SJSA1 (cell line): Measurements from ENCODE around the gene UBALD1. TPM values are rescaled to one million over a fixed set of nuclear protein-coding genes. Genes with fewer than 3 reads are reported as not detected.

Source experiments
- DNase-seq, 2 experiments: peaks; one replicate each; pipeline ENCODE4 v3.0.0-alpha.2; 2015 to 2020; ENCODE audit warnings: low spot score in 2 of 2, low read depth in 1 of 2
- H3K27ac ChIP-seq: fragments of 250-450 bp; sonication (Bioruptor Pico); 2 replicates; pipeline ENCODE4 v1.5.1; 2020; ENCODE audit warnings: mild to moderate bottlenecking, moderate library complexity
- H3K27me3 ChIP-seq: fragments of 250-450 bp; sonication (Bioruptor Pico); replicated peaks from 2 replicates; pipeline ENCODE4 v1.5.1; 2020; ENCODE audit warnings: mild to moderate bottlenecking, moderate library complexity
- H3K36me3 ChIP-seq: fragments of 250-450 bp; sonication (Bioruptor Pico); 2 replicates; pipeline ENCODE4 v1.5.1; 2020; ENCODE audit warnings: mild to moderate bottlenecking
- H3K4me1 ChIP-seq: fragments of 250-450 bp; sonication (Bioruptor Pico); replicated peaks from 2 replicates; pipeline ENCODE4 v1.6.1; 2021; ENCODE audit warnings: mild to moderate bottlenecking
- H3K4me3 ChIP-seq: fragments of 250-450 bp; sonication (Bioruptor Pico); 2 replicates; pipeline ENCODE4 v1.5.1; 2020; ENCODE audit warnings: mild to moderate bottlenecking
- H3K9me3 ChIP-seq: fragments of 250-450 bp; sonication (Bioruptor Pico); replicated peaks from 2 replicates; pipeline ENCODE4 v1.5.1; 2020; ENCODE audit warnings: mild to moderate bottlenecking
- total RNA-seq: library from RNA; depleted of rRNA; stranded (reverse); fragments of >200 nt; shearing (Covaris generic); gene quantifications from 2 replicates; pipeline ENCODE4 v1.2.3, GENCODE V29; 2014

UBALD1 gene
- total RNA-seq, 1 experiment from 2014 or later, result 9.6 TPM

GRCh38 chr16:4615384-4616046 lies 827 bp upstream of the UBALD1 start:
- H3K9me3 ChIP-seq, result peaks cover 4% of the 10 kb centered on the region; the same call in 1 of the 2 replicates
- H3K4me1 ChIP-seq, result peaks cover 32% of the 10 kb centered on the region
- peak overlapping the region; percentile 97; the same call in 1 of the 2 replicates for H3K4me3 ChIP-seq
- peaks cover 16% of the 10 kb centered on the region for H3K36me3 ChIP-seq
- H3K27ac ChIP-seq, result peak overlapping the region; percentile 66
- DNase-seq, result no peak
- H3K27me3 ChIP-seq, result no peaks in the 10 kb centered on the region

- peak overlapping the region; percentile 66 for H3K27ac ChIP-seq
- no peaks in the 10 kb centered on the region for H3K27me3 ChIP-seq
- DNase-seq, result peak in 1 of 2 experiments; percentile 27
- H3K4me3 ChIP-seq, result peak overlapping the region; percentile 97
- H3K36me3 ChIP-seq, result peaks cover 23% of the 10 kb centered on the region
- peaks cover 4% of the 10 kb centered on the region; the same call in 1 of the 2 replicates for H3K9me3 ChIP-seq
- H3K4me1 ChIP-seq, result peaks cover 32% of the 10 kb centered on the region
Measured at GRCh38 chr16:4613636-4614570, 785 bp downstream of the UBALD1 start.

- DNase-seq, result no peak
- peak overlapping the region; percentile 97 for H3K4me3 ChIP-seq
- H3K36me3 ChIP-seq, result peaks cover 29% of the 10 kb centered on the region
- H3K9me3 ChIP-seq, result peaks cover 4% of the 10 kb centered on the region; the same call in 1 of the 2 replicates
- no peaks in the 10 kb centered on the region for H3K27me3 ChIP-seq
- H3K4me1 ChIP-seq, result peaks cover 32% of the 10 kb centered on the region
- H3K27ac ChIP-seq, result no peak overlapping the region
Measured at GRCh38 chr16:4612977-4613635, 1.6 kb downstream of the UBALD1 start.

- peaks cover 32% of the 10 kb centered on the region for H3K4me1 ChIP-seq
- H3K27ac ChIP-seq, result no peak overlapping the region
- DNase-seq, result no peak
- no peak overlapping the region for H3K4me3 ChIP-seq
- H3K36me3 ChIP-seq, result peaks cover 34% of the 10 kb centered on the region
- no peaks in the 10 kb centered on the region for H3K27me3 ChIP-seq
- H3K9me3 ChIP-seq, result peaks cover 4% of the 10 kb centered on the region; the same call in 1 of the 2 replicates
Measured at GRCh38 chr16:4612474-4612931, 2.2 kb downstream of the UBALD1 start.

GRCh38 chr16:4611337-4612021 lies 3.2 kb downstream of the UBALD1 start:
- Histone ChIP-seq H3K27ac (no peak overlapping the region), H3K9me3 (peaks cover 4% of the 10 kb centered on the region; the same call in 1 of the 2 replicates), H3K4me3 (no peak overlapping the region), H3K4me1 (peaks cover 28% of the 10 kb centered on the region), H3K27me3 (no peaks in the 10 kb centered on the region), H3K36me3 (peaks cover 42% of the 10 kb centered on the region)
- DNase-seq, result no peak

GRCh38 chr16:4610011-4611005 lies 4.4 kb downstream of the UBALD1 start:
- H3K4me3 ChIP-seq, result no peak overlapping the region
- no peak overlapping the region for H3K27ac ChIP-seq
- peaks cover 42% of the 10 kb centered on the region for H3K36me3 ChIP-seq
- H3K9me3 ChIP-seq, result peaks cover 4% of the 10 kb centered on the region; the same call in 1 of the 2 replicates
- DNase-seq, result no peak
- no peaks in the 10 kb centered on the region for H3K27me3 ChIP-seq
- peaks cover 19% of the 10 kb centered on the region for H3K4me1 ChIP-seq

- Histone ChIP-seq H3K27ac (no peak overlapping the region), H3K9me3 (peaks cover 4% of the 10 kb centered on the region; the same call in 1 of the 2 replicates), H3K4me1 (peaks cover 13% of the 10 kb centered on the region), H3K4me3 (no peak overlapping the region), H3K36me3 (peaks cover 39% of the 10 kb centered on the region), H3K27me3 (no peaks in the 10 kb centered on the region)
- DNase-seq, result no peak
Measured at GRCh38 chr16:4609200-4610010, 5.3 kb downstream of the UBALD1 start.

- no peak for DNase-seq
- H3K27me3 ChIP-seq, result no peaks in the 10 kb centered on the region
- H3K4me1 ChIP-seq, result peaks cover 8% of the 10 kb centered on the region
- H3K27ac ChIP-seq, result no peak overlapping the region
- no peaks in the 10 kb centered on the region for H3K9me3 ChIP-seq
- no peak overlapping the region for H3K4me3 ChIP-seq
- H3K36me3 ChIP-seq, result peaks cover 32% of the 10 kb centered on the region
Measured at GRCh38 chr16:4608704-4608980, 6.0 kb downstream of the UBALD1 start.

- H3K27ac ChIP-seq, result no peak overlapping the region
- H3K4me1 ChIP-seq, result peaks cover 2% of the 10 kb centered on the region
- no peak for DNase-seq
- no peaks in the 10 kb centered on the region for H3K27me3 ChIP-seq
- no peak overlapping the region for H3K4me3 ChIP-seq
- H3K9me3 ChIP-seq, result no peaks in the 10 kb centered on the region
- peaks cover 31% of the 10 kb centered on the region for H3K36me3 ChIP-seq
Measured at GRCh38 chr16:4607841-4608703, 6.6 kb downstream of the UBALD1 start.

- no peaks in the 10 kb centered on the region for H3K27me3 ChIP-seq
- no peak for DNase-seq
- no peaks in the 10 kb centered on the region for H3K4me1 ChIP-seq
- no peaks in the 10 kb centered on the region for H3K9me3 ChIP-seq
- H3K27ac ChIP-seq, result no peak overlapping the region
- peaks cover 28% of the 10 kb centered on the region for H3K36me3 ChIP-seq
- no peak overlapping the region for H3K4me3 ChIP-seq
Measured at GRCh38 chr16:4606354-4606753, 8.3 kb downstream of the UBALD1 start.

- no peaks in the 10 kb centered on the region for H3K27me3 ChIP-seq
- peaks cover 23% of the 10 kb centered on the region for H3K36me3 ChIP-seq
- H3K9me3 ChIP-seq, result no peaks in the 10 kb centered on the region
- no peaks in the 10 kb centered on the region for H3K4me1 ChIP-seq
- no peak for DNase-seq
- H3K27ac ChIP-seq, result no peak overlapping the region
- H3K4me3 ChIP-seq, result no peak overlapping the region
Measured at GRCh38 chr16:4604401-4604800, 10.3 kb downstream of the UBALD1 start.
